ENCODE measurements around the gene SORCS2.

Gene SORCS2

GRCh38 chr4:7473081-7473480 is 280.7 kb downstream of the SORCS2 start:
- Histone ChIP-seq H3F3A (ENCODE audit: control insufficient read depth, insufficient read depth) (no peaks in the 10 kb centered on the region), H3K4me3 (ENCODE audit: low read length) (no peak overlapping the region), H3K79me2 (ENCODE audit: control insufficient read depth, low read length) (no peaks in the 10 kb centered on the region), H3K4me2 (ENCODE audit: low read length) (no peak overlapping the region), H3K27ac (ENCODE audit: low read depth, low read length) (no peak overlapping the region), H4K20me1 (ENCODE audit: control insufficient read depth, insufficient read depth, low read depth, low read length) (no peaks in the 10 kb centered on the region), H3K27me3 (ENCODE audit: control insufficient read depth, low read length) (no peaks in the 10 kb centered on the region), H3K9me3 (ENCODE audit: control insufficient read depth, insufficient read depth, low read length) (no peaks in the 10 kb centered on the region), H3K4me1 (ENCODE audit: control insufficient read depth, low read length) (peaks cover 13% of the 10 kb centered on the region), H3K9me2 (replicated peaks; ENCODE audit: control insufficient read depth, low read length) (no peaks in the 10 kb centered on the region), H3K36me3 (ENCODE audit: control insufficient read depth, low read length) (no peaks in the 10 kb centered on the region)
- no peak for TF ChIP-seq CTCF (IDR thresholded peaks at IDR 0.05; ENCODE audit: low read depth, low read length, poor library complexity, severe bottlenecking)
- no peak for TF ChIP-seq EZH2phosphoT487 (IDR thresholded peaks at IDR 0.05; ENCODE audit: borderline replicate concordance, low read length)

GRCh38 chr4:7474320-7474719 is 282.0 kb downstream of the SORCS2 start:
- peaks cover 13% of the 10 kb centered on the region for H3K4me1 ChIP-seq (ENCODE audit: control insufficient read depth, low read length)
- no peaks in the 10 kb centered on the region for H3K79me2 ChIP-seq (ENCODE audit: control insufficient read depth, low read length)
- TF ChIP-seq CTCF (IDR thresholded peaks at IDR 0.05; ENCODE audit: low read depth, low read length, poor library complexity, severe bottlenecking) (no peak), EZH2phosphoT487 (IDR thresholded peaks at IDR 0.05; ENCODE audit: borderline replicate concordance, low read length) (no peak)
- no peak overlapping the region for H3K4me2 ChIP-seq (ENCODE audit: low read length)
- no peaks in the 10 kb centered on the region for H3F3A ChIP-seq (ENCODE audit: control insufficient read depth, insufficient read depth)
- H4K20me1 ChIP-seq (ENCODE audit: control insufficient read depth, insufficient read depth, low read depth, low read length): no peaks in the 10 kb centered on the region
- no peaks in the 10 kb centered on the region for H3K9me3 ChIP-seq (ENCODE audit: control insufficient read depth, insufficient read depth, low read length)
- H3K4me3 ChIP-seq (ENCODE audit: low read length): no peak overlapping the region
- no peaks in the 10 kb centered on the region for H3K9me2 ChIP-seq (replicated peaks; ENCODE audit: control insufficient read depth, low read length)
- H3K36me3 ChIP-seq (ENCODE audit: control insufficient read depth, low read length): no peaks in the 10 kb centered on the region
- H3K27ac ChIP-seq (ENCODE audit: low read depth, low read length): no peak overlapping the region
- H3K27me3 ChIP-seq (ENCODE audit: control insufficient read depth, low read length): no peaks in the 10 kb centered on the region

DNA sequence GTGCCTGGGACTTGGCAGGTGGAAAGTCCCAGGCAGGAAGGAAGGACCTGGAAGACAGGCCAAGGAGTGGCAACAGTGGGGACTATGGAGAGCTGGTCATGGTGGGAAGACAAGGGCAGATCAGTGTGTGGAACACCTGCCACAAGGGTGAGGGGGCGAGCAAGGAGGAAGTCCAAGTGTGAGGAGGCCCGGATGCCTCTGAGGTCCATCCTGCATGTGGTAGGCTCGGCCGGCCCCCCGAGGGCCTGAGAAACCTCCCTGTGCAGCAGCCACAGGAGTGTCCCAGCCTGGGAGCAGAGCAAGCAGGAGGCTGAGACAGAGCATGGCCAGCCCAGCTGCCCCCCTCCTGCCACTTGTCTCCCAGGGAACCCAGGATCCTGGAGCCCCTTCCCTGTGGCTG is 282.9 kb downstream of the SORCS2 start:
- no peaks in the 10 kb centered on the region for H4K20me1 ChIP-seq (ENCODE audit: control insufficient read depth, insufficient read depth, low read depth, low read length)
- no peaks in the 10 kb centered on the region for H3K27me3 ChIP-seq (ENCODE audit: control insufficient read depth, low read length)
- H3K9me3 ChIP-seq (ENCODE audit: control insufficient read depth, insufficient read depth, low read length): no peaks in the 10 kb centered on the region
- no peaks in the 10 kb centered on the region for H3K79me2 ChIP-seq (ENCODE audit: control insufficient read depth, low read length)
- H3K36me3 ChIP-seq (ENCODE audit: control insufficient read depth, low read length): no peaks in the 10 kb centered on the region
- H3K4me2 ChIP-seq (ENCODE audit: low read length): no peak overlapping the region
- no peaks in the 10 kb centered on the region for H3F3A ChIP-seq (ENCODE audit: control insufficient read depth, insufficient read depth)
- H3K4me3 ChIP-seq (ENCODE audit: low read length): no peak overlapping the region
- H3K27ac ChIP-seq (ENCODE audit: low read depth, low read length): no peak overlapping the region
- H3K4me1 ChIP-seq (ENCODE audit: control insufficient read depth, low read length): peaks cover 13% of the 10 kb centered on the region
- H3K9me2 ChIP-seq (replicated peaks; ENCODE audit: control insufficient read depth, low read length): no peaks in the 10 kb centered on the region
- TF ChIP-seq EZH2phosphoT487 (IDR thresholded peaks at IDR 0.05; ENCODE audit: borderline replicate concordance, low read length) (no peak), CTCF (IDR thresholded peaks at IDR 0.05; ENCODE audit: low read depth, low read length, poor library complexity, severe bottlenecking) (no peak)

- H3K27ac ChIP-seq (ENCODE audit: low read depth, low read length): no peak overlapping the region
- no peaks in the 10 kb centered on the region for H3K9me2 ChIP-seq (replicated peaks; ENCODE audit: control insufficient read depth, low read length)
- no peaks in the 10 kb centered on the region for H3F3A ChIP-seq (ENCODE audit: control insufficient read depth, insufficient read depth)
- H3K36me3 ChIP-seq (ENCODE audit: control insufficient read depth, low read length): no peaks in the 10 kb centered on the region
- H4K20me1 ChIP-seq (ENCODE audit: control insufficient read depth, insufficient read depth, low read depth, low read length): no peaks in the 10 kb centered on the region
- H3K27me3 ChIP-seq (ENCODE audit: control insufficient read depth, low read length): no peaks in the 10 kb centered on the region
- TF ChIP-seq EZH2phosphoT487 (IDR thresholded peaks at IDR 0.05; ENCODE audit: borderline replicate concordance, low read length) (no peak), CTCF (IDR thresholded peaks at IDR 0.05; ENCODE audit: low read depth, low read length, poor library complexity, severe bottlenecking) (no peak)
- H3K4me2 ChIP-seq (ENCODE audit: low read length): no peak overlapping the region
- no peaks in the 10 kb centered on the region for H3K79me2 ChIP-seq (ENCODE audit: control insufficient read depth, low read length)
- H3K4me3 ChIP-seq (ENCODE audit: low read length): no peak overlapping the region
- no peaks in the 10 kb centered on the region for H3K9me3 ChIP-seq (ENCODE audit: control insufficient read depth, insufficient read depth, low read length)
- peaks cover 13% of the 10 kb centered on the region for H3K4me1 ChIP-seq (ENCODE audit: control insufficient read depth, low read length)
These were observed 284.5 kb downstream of the SORCS2 start for GRCh38 chr4:7476820-7477219.

All from DOHH2 (cell line).